ENCODE measurements around the gene SCAF1.
"Not testable (repeated sequence)": the region's sequence is repeated elsewhere in the genome, so short reads cannot be mapped to it uniquely, and the experiment has no call there.

GRCh38 chr19:49617860-49618259 is 24.1 kb upstream of the SCAF1 start:
- TF ChIP-seq CTCF (IDR thresholded peaks at IDR 0.05); ZFX (IDR thresholded peaks at IDR 0.05; ENCODE audit: borderline replicate concordance): not testable (repeated sequence)
